HCT116 (cell line): Measurements from ENCODE around the gene FAM193B.

Experiments used
- CEBPB ChIP-seq: IDR thresholded peaks from 2 replicates; pipeline ENCODE4 v1.6.1; 2012; ENCODE audit warnings: low read depth
- EZH2 ChIP-seq: fragments of 200-600 bp; sonication (generic); IDR thresholded peaks from 2 replicates; pipeline ENCODE4 v1.6.1; 2017; ENCODE audit warnings: antibody characterized with exemption, mixed run types
- EZH2phosphoT487 ChIP-seq: fragments of 200-600 bp; IDR thresholded peaks from 2 replicates; pipeline ENCODE4 v1.6.1; 2018; ENCODE audit warnings: antibody characterized with exemption, borderline replicate concordance
- JUND ChIP-seq: IDR thresholded peaks from 2 replicates; pipeline ENCODE4 v1.6.1; 2012
- POLR2A ChIP-seq: IDR thresholded peaks from 2 replicates; pipeline ENCODE4 v1.7.0; 2011; ENCODE audit warnings: borderline replicate concordance; ENCODE audit not compliant: insufficient read depth, insufficient read length; ENCODE audit errors: extremely low read depth
- POLR2AphosphoS5 ChIP-seq: IDR thresholded peaks from 2 replicates; pipeline ENCODE4 v1.6.1; 2011; ENCODE audit warnings: mild to moderate bottlenecking, low read depth, low read length, moderate library complexity
- RAD21 ChIP-seq: IDR thresholded peaks from 2 replicates; pipeline ENCODE4 v1.6.1; 2012; ENCODE audit warnings: low read depth, mild to moderate bottlenecking
- SRF ChIP-seq: IDR thresholded peaks from 2 replicates; pipeline ENCODE4 v1.6.1; 2012; ENCODE audit warnings: low read depth
- TCF7L2 ChIP-seq: IDR thresholded peaks from 2 replicates; pipeline ENCODE4 v1.7.0; 2011; ENCODE audit warnings: borderline replicate concordance, inconsistent platforms; ENCODE audit not compliant: insufficient read depth, insufficient read length; ENCODE audit errors: extremely low read depth
- YY1 ChIP-seq: IDR thresholded peaks from 2 replicates; pipeline ENCODE4 v1.6.1; 2011; ENCODE audit warnings: low read length, low read depth, moderate library complexity, mild to moderate bottlenecking; ENCODE audit not compliant: insufficient replicate concordance; ENCODE audit errors: extremely low read depth
- TF ChIP-seq, protein P1 (sequence below), 3 experiments: fragments of 200-600 bp in 1 of 3; sonication (generic) in 1 of 3; IDR thresholded peaks in 2 of 3; conservative IDR thresholded peaks in 1 of 3; 2 replicates each; pipeline ENCODE4 v1.5.1; 2012 to 2017; ENCODE audit warnings: low read depth in 2 of 3, low read length in 2 of 3, antibody characterized with exemption in 1 of 3, borderline replicate concordance in 1 of 3, control low read depth in 1 of 3, mild to moderate bottlenecking in 1 of 3, mixed read lengths in 1 of 3, mixed run types in 1 of 3, moderate library complexity in 1 of 3; ENCODE audit not compliant: insufficient read depth in 1 of 3
- TF ChIP-seq, protein P2 (sequence below): IDR thresholded peaks from 2 replicates; pipeline ENCODE4 v1.6.1; 2012
- TF ChIP-seq, protein P3 (sequence below): IDR thresholded peaks from 2 replicates; pipeline ENCODE4 v1.6.1; 2012
- TF ChIP-seq, protein P4 (sequence below): IDR thresholded peaks from 2 replicates; pipeline ENCODE4 v1.6.1; 2011; ENCODE audit warnings: mild to moderate bottlenecking, low read length, moderate library complexity; ENCODE audit not compliant: insufficient replicate concordance; ENCODE audit errors: extremely low read depth

DNA sequence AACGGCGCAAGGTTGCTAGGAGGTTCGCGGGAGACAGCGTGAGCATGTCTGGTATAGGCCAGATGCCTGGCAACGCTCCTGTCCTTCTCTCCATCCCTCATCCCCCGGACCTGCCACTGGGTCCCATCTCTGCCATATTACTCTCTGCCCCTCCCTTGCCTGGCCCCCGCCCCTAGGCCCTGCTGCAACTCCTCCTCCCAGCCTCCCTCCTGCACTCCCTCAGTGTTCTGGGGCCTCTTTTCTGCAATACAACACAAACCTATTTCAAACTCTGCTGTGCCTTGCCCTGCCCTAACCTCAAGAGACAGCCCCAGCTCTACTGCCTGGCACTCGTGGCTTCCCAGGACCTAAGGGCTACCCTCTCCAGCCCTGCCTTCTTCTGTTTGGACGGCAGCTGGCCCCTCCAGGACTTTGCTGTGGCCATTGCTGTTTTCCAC lies 72.0 kb downstream of the FAM193B start:
- TF ChIP-seq, protein P1, sequence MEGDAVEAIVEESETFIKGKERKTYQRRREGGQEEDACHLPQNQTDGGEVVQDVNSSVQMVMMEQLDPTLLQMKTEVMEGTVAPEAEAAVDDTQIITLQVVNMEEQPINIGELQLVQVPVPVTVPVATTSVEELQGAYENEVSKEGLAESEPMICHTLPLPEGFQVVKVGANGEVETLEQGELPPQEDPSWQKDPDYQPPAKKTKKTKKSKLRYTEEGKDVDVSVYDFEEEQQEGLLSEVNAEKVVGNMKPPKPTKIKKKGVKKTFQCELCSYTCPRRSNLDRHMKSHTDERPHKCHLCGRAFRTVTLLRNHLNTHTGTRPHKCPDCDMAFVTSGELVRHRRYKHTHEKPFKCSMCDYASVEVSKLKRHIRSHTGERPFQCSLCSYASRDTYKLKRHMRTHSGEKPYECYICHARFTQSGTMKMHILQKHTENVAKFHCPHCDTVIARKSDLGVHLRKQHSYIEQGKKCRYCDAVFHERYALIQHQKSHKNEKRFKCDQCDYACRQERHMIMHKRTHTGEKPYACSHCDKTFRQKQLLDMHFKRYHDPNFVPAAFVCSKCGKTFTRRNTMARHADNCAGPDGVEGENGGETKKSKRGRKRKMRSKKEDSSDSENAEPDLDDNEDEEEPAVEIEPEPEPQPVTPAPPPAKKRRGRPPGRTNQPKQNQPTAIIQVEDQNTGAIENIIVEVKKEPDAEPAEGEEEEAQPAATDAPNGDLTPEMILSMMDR (IDR thresholded peaks at IDR 0.05 in 2 of 3, conservative IDR thresholded peaks at IDR 0.05 in 1 of 3; ENCODE audit: borderline replicate concordance in 1 of 3, insufficient read depth in 1 of 3, low read depth in 2 of 3, low read length in 2 of 3), result no peak
- TF ChIP-seq RAD21 (no peak), POLR2A (no peak), YY1 (no peak), EZH2phosphoT487 (no peak), EZH2 (no peak), POLR2AphosphoS5 (peak; percentile 33; the same call in 1 of the 2 replicates), JUND (no peak), TCF7L2 (no peak), SRF (no peak), CEBPB (no peak)
- TF ChIP-seq, protein P2, sequence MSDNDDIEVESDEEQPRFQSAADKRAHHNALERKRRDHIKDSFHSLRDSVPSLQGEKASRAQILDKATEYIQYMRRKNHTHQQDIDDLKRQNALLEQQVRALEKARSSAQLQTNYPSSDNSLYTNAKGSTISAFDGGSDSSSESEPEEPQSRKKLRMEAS, result no peak
- TF ChIP-seq, protein P3, sequence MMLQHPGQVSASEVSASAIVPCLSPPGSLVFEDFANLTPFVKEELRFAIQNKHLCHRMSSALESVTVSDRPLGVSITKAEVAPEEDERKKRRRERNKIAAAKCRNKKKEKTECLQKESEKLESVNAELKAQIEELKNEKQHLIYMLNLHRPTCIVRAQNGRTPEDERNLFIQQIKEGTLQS, result no peak
- TF ChIP-seq, protein P4, sequence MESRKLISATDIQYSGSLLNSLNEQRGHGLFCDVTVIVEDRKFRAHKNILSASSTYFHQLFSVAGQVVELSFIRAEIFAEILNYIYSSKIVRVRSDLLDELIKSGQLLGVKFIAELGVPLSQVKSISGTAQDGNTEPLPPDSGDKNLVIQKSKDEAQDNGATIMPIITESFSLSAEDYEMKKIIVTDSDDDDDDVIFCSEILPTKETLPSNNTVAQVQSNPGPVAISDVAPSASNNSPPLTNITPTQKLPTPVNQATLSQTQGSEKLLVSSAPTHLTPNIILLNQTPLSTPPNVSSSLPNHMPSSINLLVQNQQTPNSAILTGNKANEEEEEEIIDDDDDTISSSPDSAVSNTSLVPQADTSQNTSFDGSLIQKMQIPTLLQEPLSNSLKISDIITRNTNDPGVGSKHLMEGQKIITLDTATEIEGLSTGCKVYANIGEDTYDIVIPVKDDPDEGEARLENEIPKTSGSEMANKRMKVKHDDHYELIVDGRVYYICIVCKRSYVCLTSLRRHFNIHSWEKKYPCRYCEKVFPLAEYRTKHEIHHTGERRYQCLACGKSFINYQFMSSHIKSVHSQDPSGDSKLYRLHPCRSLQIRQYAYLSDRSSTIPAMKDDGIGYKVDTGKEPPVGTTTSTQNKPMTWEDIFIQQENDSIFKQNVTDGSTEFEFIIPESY, result no peak
